SKM-1 treated with dmso at 0.1 percent for 144 hours (cell line): ENCODE results near the gene MMP24.

ENCODE experiments used
- DNase-seq: peaks from one replicate; lab custom pipeline; 2025; ENCODE audit not compliant: unreplicated experiment; lab: John Stamatoyannopoulos, UW

MMP24 gene

DNA sequence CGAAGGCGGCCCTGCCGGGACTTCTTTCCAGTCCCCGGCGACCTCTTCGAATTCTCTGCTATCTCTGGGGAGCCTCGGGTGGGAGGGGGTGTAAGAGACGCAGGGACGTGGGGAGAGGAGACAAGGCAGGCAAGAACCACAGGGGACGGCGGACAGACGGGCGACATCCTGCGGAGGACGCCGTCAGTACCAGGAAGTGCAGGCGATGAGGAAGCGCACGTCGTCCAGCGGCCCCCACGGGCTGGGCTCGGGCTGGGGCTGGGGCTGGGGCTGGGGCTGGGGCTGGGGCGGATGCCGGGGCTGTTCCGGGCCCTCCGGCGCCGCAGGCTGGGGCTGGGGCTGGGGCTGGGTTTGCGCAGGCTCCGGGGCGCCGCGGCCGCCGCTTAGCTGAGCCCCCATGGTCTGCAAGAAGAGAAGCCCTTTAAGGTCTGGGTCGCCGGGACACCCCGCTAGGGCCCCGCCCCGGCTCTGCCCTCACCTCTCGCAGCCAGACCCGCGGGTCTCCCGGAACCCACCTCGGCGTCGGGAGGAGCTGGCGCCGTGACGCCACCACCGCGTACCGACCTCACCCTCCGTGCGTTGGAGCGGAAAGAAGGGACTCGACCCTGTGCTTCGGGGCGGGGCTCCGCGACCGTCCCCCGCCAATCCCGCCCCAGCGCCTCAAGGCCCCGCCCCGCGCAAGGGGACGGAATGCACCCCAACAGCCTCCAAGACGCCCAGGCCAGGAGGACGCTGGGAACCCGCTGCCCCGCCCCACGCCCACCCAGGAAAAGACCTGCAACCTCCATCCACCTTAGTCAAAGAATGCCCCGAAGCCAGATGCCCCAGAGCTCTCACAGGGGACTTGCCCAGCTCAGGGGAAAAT, 51.3 kb downstream of the MMP24 start, which contains the start of gene MMP24OS:
MMP24OS (minus strand) TSS at position 592 of the 865 bp plus-strand sequence; CDS start at position 399, 193 bp downstream.
- no peak for DNase-seq

DNA sequence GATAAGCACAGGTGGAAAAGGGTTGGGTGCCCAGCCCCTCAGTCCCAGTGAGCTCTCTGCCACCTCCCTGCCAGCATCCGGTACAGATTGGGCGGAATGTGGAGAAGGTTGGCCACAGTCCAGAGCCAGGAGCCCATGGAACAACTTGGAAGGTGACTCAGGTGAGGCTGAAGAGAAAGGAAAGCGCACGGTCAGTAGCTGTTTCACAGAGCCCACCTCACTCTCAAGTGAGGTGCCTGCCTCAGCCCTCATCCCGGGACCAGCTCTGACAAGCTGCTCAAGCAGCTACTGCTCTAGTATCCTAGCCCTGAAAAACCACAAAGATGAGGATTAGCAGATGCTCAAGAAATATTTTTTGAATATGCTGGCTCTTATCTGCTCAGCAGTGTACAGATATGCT, 52.5 kb downstream of the MMP24 start:
- no peak for DNase-seq

DNA sequence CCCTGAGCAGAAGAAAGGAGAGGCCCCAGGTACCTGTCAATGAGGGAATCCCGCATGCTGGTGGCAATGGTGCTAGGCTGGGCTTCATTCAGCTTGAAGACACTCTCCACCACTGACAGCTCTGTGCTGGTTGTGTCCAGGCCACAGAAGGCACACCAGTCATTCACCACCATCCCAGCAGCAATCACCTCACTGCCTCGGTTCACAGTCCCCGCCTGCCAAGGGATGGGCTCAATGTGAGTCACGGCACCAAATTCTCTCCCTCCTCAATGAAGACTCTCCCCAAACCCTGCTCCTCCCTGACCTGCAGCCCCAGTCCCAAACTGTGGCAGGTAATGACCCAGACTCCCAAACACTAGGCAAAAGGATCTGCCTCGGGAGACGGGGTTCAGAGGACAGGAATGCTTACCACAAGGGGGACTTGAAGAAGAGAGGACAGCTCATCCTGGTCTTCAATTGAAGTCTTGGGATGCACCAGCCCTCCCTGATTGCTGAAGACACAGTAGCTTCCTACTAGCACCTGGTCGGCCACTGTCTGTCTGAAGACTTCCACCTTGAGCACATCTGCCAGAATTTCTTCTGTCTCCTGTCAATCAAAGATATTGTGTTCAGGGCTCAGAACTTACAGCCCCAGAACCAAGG, 53.2 kb downstream of the MMP24 start:
- no peak for DNase-seq

DNA sequence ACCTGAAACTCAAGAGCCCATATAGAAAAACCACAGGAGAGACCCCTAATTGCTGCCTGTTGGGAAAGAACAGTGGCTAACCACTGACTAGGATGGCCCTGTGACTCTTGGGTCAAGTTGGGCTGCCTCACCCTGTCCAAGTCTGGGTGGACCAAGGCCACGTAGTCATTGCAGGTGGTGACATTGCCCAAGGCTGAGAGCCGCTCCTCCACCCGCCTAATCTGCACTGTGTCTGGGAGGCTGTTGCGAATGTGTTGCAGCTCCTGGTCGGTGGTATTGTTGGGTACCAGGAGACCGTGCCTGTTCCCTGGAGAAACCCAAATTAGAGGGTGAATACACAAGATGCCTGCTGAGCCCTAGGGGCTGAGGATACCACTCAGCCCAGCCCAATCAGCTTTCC, 54.0 kb downstream of the MMP24 start:
- DNase-seq, result no peak

DNA sequence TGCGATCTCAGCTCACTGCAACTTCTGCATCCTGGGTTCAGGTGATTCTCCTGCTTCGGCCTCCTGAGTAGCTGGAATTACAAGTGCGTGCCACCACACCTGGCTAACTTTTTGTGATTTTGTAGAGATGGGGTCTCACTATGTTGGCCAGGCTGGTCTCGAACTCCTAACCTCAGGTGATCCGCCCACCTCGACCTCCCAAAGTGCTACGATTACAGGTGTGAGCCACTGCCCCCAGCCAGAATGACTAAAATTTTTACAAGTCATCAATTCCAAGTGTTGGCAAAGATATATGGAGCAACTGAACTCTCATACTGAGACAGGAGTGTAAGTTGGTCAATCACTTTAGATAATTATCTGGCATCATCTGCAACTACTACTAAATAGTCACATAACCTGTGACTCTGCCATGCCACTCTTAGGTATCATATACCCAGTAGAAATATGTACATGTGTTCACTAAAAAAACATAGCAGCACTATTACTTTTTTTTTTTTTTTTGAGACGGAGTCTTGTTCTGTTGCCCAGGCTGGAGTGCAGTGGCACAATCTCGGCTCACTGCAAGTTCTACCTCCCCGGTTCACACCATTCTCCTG, 55.1 kb downstream of the MMP24 start:
- DNase-seq, result no peak

DNA sequence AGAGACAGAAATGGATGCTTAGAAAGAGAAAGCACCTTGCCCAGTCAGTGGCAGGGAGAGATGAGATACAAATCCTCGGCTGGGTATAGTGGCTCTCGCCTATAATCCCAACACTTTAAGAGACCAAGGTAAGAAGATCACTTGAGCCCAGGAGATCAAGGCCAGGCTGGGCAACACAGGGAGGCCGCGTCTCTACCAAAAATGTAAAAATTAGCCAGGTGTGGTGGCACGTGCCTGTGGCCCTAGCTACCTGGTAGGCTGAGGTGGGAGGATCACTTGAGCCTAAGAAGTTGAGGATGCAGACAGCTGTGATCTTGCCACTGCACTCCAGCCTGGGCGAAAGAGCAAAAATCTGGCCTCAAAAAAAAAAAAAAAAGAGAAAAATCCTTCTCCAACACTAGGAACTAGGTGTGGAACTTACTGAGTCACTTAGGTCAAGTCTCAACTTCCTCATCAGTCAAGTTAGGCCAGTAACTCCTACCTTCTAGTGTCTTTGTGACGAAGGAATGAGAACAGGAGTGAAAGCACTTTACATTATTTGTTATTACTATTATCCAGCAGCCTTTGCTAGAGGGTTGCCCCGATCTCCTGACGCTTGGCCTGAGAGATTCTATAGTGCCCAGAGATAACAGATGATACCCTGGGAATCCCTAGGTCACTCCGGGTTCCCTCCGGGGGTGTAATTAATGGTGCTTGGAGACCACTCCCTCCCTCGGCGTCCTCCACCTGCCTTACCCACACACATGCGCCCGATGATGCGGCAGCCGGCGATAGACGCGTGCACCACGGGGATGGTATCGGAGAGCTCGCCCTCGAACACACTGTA, 57.2 kb downstream of the MMP24 start:
- DNase-seq, result peak; percentile 36

DNA sequence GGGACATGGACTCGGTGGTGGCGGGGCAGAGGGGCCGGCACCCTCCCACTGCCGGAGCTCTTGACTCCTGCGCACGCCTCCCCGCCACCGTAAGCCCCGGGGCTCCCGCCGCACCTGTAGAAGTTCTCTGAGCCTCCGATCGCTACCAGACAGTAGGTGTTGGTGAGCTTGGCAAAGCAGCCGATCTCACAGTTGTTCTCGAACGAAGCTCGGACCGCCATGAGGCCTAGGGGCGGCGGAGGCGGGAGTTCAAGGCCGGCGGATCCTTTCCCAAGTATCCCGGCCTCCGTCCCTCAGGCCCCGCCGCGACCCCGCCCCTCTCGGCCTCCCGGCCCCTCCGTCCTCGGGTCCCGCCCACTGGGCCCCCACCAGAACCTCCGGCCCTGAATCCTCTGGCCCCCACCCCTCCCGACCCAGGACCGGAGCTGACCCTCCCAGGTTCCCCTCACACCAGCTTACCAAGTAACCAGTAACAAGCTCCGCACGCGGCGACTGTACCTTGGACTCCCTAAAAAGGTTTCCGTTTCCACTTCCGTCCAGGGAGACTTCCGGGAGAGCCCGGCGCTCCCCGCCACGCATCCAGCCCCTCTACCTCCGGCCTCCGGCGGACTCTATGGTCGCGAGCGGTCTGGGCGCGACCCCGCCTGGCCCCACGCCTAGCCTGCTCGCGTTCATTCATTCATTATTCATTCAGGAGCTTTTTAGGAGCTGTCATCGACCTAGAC, 57.9 kb downstream of the MMP24 start, which contains the start of gene EIF6:
EIF6 (minus strand) TSS at position 506 of the 725 bp plus-strand sequence; CDS start at position 221, 285 bp downstream.
- DNase-seq, result peak; percentile 86

DNA sequence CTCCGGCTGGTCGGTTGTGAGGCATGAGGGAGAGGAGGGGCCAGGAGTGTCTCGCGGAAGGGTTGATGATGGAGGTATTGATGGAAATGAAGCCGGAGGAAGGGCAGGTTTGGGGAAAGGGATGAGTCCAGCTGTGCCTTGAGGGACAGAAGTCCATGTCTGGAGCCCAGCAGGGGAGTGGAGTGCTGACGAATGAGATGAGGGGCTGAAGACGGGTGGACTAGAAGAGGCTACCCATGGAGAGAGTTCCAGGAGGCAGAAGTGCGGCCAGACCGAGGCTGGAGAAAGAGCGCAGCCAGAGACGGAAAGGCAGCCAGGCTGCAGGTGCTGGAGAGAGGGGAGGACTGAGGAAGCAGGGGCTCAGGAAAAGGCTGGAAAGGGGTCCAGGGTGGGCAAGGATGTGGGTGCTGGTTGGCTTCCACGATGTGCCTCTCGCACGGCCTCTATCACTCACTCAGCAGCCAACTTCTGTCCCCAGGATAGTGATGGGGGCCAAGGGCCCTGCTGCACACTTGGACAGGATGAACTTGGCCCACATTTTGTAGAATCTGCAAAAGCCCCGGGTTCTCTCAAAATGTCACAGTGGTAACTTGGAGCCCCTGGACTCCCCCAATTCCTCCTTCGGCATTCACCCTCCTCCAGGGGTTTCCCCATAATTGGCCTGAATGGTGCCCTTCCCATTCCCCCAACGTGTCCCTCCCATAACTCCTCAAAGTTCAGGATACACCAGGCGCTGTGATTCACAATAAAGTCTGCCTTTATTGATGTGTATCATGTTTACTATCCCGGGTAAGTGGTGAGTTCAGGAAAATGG, 58.7 kb downstream of the MMP24 start:
- DNase-seq, result no peak

DNA sequence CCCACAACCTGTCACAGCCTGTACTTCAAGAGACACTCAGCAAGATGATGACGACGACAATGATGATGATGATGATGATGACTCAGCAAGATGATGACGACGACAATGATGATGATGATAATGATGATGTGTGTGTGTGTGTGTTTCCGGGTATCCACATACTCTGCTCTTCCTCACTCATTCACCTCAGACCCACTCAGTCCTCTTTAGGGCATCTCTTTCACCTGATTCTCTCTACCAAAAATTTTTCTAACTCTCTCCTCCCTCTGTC, 59.3 kb downstream of the MMP24 start:
- no peak for DNase-seq

DNA sequence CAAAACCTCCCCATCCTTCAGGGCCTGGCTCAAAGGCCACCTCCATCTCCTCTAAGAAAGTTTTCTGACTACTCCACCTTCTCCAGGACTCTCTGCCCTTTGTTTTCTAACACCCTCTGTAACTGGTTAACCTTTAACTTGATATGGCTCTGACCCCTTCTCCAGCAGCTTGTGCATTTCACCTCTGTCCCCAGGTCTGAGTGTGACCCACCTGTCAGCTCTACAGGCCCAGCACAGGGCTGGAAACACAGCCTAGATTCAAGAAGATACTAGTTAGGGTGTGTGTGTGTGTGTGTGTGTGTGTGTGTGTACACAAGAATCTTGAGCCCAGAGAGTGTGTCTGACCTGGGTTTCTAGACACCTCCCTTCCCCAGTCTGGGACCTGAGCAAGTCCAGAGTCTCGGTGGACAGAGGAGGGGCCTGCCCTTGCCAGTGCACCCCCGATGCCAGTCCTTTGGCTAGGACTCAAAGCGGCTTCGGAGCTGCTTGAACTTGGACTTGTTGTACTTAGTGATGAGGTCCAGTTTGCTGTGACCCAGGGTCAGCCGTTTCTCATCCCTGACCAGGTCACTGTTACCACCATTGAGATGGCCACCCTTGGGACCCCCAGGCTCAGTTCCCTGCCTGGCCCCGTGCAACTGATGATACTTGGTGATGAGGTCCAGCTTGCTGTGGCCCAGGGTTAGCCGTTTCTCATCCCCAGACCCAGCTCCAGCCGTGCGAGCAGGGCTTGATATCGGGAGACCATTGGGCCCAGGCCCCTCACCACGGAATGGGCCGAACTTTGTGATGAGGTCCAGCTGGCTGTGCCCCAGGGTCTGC, 59.8 kb downstream of the MMP24 start:
- no peak for DNase-seq

DNA sequence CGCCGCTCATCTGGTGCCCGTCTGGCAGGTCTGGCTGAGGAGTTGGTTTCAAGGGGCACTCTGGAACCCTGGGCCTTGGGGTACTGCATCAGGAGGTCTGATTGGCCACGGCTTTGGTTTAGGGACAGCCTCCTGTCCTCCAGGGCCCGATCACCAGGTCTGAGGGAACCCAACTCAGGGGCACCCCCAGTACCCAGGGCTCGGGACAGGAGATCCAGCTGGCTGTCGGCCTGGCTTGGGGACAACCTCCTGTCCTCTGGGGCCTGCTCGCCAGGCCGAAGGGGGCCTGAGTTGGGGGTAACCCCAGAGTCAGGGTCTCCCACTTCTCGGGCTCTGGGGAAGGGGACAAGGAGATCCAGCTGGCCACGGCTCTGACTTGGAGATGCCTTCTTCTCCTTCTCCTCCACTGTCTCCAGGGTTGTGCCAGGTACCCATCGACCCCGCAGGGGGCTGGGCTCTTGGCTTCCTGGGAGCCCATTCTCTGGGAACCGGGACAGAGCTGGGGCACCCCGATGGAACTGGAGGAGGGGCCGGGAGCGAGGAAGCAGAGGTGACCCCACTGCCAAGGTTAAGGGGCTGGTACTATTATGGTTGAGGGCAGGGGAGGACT, 60.5 kb downstream of the MMP24 start:
- no peak for DNase-seq

DNA sequence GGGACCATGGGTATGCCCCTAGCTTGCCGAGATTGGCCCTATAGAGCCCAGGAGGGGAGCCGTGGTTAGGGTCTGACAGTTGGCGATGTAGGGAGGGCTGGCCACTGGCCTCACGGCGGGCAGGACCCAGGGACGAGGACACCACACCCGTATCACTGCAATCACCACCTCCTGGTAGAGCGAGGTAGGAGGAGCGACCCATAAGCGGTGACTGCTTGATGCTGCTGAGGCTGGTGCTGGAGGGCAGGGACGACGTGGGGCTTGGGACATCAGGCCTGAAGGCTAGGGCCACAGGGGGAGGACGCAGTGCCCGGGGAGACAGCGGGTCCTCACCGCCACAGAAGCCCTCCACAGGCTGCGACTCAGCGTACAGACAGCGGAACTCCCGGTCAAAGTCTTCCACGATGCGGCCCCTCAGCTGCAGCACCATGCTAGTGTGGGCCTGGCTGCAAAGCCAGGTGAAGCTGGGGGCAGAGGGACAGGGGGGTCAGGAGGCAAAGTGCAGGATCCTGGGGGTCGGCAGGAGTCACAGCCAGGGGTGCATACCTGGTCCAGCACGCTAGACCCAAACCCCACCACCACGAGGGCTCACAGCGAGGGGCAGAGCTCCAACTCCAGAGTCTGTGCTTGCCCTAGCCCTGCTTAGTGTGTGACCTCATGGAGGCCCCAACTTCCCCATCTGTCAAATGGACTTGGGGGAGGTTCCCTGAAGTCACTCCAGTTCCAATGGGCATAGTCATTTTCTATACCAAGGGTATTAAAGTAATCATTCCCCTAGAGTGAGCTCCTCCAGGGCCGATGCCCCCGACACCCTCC, 61.2 kb downstream of the MMP24 start:
- DNase-seq, result no peak

DNA sequence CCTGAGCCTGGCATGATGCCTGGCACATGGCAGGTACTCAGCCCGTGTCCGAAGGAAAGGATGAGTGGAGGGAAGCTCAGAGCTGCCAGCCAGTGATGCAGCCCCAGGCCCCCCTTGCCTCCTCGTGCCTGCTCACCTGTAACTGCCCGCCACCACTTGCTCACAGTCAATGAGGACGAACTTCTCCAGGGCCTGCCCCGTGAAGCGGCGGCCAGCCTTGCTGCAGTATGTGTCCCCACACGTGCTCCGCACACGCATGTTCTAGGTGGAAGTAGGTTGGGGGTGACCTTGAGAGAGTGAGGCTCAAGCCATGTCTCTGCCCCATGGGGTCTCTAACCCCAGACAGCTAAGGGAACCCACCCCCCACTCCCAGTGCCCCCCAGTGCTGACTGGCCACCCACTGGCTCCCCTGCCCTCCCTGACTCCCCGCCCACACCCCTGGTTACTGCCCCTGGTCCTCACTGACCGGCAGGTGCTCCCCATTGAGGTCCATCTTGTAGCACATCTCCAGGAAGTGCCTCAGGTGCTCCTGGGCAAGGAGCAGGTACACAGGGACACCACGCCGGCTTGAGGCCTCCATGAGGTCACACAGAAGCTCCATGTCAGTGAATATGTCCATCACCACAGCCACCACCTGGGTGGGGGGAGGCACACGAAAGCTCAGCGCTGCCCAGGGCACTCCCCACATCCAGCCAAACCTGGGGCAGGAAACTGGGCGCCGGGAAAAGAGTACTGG, 62.0 kb downstream of the MMP24 start:
- no peak for DNase-seq

DNA sequence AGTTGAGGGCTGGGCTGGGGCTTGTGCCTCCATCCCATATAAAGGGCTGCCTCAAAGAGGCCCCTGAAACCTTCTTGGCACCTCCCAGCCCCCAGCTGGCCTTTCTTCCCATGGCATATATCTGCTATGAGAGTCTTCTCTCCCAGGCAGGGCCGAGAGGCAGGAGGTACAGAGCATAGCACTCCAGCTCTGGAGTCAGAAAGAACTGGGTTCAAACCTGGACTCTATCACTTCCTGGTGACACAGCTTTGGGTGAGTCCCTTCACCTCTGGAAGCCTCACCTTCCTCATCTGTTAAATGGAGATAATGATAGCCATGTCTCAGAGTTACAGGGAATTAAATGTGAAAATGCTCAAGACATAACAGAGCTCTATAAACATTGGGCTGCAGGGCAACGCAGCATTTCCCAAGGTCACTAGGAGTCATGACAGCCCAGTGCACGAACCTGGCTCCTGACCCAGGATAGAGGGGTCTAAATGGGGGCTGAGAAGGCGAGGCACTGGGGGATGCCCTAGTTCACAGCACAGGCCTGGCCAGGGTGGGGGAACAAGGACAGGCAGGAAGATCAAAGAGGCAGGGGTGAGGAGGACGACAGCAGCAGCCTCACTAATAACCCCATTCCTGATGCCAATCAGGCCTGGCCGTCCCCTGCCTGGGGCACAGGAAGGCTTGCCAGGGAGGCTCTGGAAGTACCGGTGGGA, 63.8 kb downstream of the MMP24 start:
- no peak for DNase-seq

DNA sequence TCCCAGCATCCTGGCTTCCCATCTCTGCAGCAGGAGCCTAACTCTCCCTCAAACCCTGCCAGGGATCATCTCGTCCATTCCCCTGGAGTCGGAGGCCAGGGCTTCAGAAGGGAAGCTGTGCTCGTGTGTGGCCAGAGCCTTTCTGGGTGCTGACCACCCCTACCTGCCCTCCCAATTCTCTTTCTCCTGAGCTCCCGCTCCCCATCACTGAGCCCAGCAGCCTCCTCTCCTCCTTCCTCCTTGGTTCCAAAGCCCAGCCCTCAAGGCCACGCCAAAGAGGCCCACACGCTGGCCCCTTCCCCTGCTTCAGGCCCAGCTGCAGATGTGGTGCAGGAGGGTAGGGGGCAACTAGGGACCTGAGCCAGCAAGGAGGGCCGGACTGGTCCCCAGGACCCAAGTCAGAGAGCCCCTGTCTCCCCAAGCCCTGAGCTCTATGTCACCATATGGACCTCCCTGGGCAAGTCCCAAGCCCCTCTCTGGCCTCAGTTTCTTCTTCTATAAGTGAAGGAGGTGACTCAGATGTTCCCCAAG, 64.5 kb downstream of the MMP24 start:
- no peak for DNase-seq
